ENCODE measurements around the gene KLHDC10.
"Not testable (repeated sequence)": the region's sequence is repeated elsewhere in the genome, so short reads cannot be mapped to it uniquely, and the experiment has no call there.

The KLHDC10 gene, protein sequence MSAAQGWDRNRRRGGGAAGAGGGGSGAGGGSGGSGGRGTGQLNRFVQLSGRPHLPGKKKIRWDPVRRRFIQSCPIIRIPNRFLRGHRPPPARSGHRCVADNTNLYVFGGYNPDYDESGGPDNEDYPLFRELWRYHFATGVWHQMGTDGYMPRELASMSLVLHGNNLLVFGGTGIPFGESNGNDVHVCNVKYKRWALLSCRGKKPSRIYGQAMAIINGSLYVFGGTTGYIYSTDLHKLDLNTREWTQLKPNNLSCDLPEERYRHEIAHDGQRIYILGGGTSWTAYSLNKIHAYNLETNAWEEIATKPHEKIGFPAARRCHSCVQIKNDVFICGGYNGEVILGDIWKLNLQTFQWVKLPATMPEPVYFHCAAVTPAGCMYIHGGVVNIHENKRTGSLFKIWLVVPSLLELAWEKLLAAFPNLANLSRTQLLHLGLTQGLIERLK

DNA sequence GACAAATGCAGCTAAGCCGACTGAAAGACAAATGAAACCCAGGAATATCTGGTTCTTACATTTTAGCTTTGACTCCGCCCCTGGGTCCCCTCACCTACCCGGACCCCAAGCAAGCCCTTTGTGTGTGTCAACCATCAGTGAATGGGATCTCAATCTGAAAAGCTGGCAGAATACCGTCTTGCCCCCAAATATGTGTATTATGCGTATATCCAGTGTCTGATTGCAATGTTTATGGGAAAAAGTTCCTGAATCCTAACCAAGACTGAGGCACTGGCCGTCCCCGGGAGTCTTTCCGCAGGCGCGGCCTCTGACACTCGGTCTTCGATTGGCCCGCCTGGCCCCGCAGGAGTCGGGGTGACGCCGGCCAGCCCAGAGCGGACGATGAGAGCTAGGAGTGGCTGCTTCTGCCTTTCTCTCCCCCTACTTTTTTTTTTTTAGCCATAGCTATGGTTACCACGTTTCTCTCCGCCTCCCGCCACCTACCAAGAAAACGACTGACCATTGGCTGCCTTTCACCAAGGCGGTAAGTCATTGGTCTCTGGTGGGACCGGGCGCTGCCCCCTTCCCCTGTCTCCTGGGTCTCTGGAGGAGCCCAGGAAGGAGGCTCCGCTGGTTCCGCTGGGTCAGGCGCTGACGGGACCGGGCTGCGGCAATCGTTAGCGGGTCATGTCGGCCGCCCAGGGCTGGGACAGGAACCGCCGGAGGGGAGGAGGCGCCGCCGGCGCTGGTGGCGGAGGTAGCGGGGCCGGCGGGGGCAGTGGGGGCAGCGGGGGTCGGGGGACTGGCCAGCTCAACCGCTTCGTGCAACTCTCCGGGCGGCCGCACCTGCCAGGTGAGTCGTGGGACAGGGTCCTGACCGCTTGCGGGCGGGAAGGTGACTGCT lies at the start of gene KLHDC10:
KLHDC10 (plus strand) TSS at position 557 of the 883 bp plus-strand sequence; CDS start at position 667, 110 bp downstream.
- peak; percentile 98 for DNase-seq

DNA sequence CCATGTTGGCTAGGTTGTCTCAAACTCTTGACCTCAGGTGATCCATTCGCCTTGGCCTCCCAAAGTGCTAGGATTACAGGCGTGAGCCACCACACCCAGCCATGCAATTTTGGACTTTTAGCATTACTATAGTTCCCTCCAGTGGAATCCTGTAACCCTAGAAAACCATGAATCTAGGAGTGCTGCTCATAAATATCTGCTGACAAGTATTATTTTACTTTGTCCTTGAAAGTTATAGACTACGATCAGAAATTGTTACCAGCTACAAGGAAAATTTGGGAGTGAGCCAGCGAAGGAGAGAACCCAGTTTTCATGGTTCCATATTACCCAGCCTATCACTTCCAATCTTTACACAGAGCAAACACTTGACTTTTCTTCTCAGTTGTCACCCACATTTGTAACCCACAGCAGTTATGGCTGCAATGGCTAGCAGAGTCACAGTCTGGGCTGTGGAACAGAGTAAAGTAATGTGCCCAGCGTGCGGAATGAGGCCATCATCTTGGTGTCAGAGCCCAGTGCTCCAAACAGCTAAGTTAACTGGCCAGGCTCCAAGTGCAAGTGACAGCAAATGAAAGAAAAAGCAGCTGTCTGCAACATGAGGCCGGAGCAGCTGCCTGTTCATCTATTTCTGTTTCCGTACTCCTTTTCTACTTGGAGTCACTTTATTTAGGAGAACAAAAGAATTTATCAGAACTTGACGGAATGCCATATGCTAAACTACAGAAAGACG lies 49.1 kb upstream of the KLHDC10 start:
- no peak for DNase-seq

DNA sequence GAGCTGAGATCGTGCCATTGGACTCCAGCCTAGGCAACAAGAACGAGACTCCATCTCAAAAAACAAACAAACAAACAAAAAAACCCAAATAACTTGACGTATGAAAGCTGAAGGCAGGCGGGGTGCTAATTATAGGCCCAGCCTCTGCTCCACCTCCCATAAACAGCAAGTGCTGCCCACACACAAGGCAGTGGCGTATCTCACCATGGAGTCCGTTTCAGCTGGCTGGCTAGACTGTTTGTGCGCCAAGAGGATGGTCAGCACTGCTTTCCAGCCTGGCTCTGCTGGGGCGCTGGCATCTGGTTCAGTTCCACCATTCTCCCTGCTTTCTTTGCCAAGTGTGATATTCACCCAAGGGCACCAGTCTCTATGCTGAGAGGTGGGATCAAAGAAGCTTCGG lies 48.2 kb upstream of the KLHDC10 start:
- no peak for DNase-seq

DNA sequence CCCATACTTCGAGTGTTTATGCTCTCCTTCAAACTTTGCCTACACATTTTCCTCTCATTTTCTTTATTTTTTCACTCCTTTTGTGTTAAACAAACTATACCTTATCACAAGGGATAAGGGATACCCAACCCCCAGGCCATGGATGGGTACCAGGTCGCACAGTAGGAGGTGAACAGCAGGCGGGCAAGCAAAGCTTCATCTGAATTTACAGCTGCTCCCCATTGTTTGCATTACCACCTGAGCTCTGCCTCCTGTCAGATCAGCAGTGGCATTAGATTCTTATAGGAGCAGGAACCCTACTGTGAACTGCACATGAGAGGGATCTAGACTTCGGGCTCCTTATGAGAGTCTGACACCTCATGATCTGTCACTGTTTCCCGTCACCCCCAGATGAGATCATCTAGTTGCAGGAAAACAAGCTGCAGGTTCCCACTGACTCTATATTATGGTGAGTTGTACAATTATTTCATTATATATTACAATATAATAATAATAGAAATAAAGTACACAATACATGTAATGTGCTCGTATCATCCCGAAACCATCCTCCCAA lies 47.6 kb upstream of the KLHDC10 start:
- DNase-seq, result no peak

DNA sequence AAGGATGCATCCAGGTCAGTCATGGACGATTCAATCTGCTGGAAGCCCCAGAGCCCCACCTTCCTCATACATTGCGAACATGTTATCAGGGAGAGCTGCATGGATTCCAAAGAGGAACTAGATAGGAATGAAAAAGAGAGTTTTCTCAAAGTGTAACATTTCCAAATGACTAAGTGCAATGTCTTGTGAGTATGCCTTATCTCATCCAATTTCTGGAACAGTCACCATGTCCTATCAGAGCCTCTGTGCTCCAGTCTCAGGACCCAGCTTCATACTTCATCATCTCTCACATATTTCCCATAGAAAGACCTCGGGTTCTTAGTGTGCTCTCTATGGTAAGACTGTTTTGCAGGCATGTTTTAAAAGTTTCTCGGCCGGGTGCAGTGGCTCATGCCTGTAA lies 45.9 kb upstream of the KLHDC10 start:
- no peak for DNase-seq

DNA sequence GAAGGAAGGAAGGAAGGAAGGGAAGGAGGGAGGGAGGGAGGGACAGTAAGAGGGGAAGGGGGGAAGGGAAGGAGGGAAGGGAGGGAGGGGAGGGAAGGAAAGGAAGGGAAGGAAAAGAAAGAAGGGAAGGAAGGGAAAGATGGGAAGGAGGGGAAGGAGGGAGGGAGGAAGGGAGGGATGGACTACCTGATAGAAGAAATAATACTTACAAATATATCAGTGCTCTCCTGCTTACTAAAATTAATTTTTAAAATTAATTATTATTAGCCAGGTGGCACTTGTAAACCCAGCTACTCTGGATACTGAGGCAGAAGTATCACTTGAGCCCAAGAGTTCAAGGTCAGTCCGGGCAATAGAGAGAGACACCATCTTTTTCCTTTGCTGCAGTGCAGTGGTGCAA lies 37.6 kb upstream of the KLHDC10 start:
- no peak for DNase-seq

DNA sequence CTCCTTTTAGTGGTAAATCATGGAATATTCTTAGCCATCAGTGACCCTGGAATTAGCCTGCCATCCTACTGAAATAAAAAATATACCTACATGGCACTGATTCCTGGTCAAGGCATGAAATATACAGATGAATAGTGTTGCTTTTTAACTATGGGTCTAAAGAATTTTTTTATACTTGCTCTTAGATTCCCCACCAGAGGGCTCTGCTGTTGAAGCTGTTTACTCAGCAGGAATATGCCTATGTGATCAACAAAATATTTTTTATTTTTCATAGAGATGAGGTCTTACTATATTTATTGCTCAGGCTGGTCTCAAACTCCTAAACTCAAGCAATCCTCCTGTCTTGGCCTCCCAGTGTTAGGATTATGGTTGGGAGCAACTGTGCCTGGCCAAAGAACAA lies 32.6 kb upstream of the KLHDC10 start:
- DNase-seq, result no peak

DNA sequence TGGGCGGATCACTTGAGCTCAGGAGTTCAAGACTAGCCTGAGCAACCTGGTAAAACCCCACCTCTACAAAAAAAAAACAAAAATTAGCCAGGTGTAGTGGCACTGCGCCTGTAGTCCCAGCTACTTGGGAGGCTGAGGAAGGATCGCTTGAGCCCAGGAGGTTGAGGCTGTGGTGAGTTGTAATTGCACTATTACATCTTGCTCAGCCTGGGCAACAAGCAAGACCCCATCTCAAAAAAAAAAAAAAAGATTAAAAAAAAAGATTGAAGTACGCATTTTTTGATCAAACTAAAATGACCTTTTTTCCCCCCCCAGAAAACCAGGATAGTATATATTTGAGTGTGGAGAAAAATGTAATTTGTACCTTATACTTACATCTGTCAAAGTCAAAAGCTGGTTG lies 29.8 kb upstream of the KLHDC10 start:
- DNase-seq, result no peak

DNA sequence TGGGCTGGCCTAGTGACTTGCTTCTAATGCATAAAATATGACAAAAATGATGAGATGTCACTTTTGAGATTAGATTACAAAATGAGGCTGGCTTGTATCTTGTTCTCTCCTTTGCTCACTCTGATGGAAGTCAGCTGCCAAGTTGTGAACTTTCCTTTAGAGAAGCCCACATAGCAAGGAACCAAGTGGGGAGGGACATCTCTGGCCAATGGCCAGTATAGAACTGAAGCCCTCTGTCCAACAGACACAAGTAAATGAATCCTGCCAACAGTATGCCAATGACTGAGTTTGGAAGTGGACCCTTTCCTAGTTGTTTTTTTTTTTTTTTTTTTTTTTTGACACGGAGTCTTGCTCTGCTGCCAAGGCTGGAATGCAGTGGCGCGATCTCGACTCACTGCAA lies 22.5 kb upstream of the KLHDC10 start:
- no peak for DNase-seq

DNA sequence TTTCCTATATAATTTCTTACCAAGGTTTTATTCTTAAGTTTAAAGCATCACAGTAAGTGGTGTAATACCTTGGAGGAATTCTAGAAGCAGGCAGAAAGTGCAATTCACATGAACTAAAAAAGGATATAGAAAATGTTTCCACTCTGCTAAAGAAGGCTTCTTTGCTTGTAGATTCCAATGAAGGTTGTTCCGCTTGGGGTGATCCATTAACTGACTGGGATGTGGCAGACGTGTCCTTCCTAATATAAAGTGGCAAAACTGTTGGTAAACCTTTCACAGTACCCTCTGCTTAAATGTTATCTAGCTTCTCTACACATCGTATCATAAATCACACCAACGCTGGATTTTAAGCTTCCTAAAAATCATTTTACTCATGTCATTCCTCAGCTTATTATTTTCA lies 21.4 kb upstream of the KLHDC10 start:
- DNase-seq, result no peak

DNA sequence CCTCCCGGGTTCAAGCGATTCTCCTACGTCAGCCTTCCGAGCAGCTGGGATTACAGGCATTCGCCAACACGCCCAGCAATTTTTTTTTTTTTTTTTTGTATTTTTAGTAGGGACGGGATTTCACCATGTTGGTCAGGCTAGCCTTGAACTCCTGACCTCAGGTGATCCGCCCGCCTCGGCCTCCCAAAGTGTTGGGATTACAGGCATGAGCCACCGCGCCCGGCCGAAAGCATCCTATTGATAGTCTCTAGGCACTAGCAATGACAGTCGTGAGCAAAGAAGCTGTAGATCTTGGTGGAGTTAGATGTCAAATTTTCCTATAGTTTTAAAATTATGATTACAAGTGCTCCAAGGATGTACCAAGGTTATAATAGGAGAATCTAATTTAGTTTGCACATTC lies 18.1 kb upstream of the KLHDC10 start:
- DNase-seq, result not testable (repeated sequence)

DNA sequence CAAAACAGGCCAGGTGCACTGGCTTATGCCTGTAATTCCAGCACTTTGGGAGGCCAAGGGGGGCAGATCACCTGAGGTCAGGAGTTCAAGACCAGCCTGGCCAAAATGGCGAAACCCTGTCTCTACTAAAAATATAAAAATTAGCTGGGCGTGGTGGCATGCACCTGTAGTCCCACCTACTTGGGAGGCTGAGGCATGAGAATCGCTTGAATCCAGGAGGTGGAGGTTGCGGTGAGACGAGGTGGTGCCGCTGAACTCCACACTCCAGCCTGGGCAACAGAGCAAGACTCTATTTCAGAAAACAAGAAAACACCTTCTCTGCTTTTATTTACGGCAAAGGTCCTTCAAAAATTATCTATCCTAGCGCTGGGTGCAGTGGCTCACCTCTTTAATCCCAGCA lies 15.1 kb upstream of the KLHDC10 start:
- not testable (repeated sequence) for DNase-seq

DNA sequence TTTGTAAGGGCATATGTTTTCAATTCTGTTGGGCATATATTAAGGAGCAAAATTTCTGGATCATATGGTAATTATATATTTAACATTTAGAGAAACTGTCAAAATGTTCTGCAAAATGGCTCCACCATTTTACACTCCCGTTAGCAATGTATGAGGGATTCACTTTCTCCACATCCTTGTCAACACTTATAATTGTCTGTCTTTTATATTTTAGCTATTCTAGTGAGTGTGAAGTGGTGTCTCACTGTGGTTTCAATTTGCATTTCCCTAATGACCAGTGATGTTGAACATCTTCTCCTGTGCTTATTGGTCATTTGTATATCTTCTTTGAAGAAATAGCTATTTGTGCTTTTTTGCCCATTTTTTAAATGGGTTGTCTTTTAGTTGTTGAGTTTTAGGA lies 8.1 kb upstream of the KLHDC10 start:
- DNase-seq, result no peak

DNA sequence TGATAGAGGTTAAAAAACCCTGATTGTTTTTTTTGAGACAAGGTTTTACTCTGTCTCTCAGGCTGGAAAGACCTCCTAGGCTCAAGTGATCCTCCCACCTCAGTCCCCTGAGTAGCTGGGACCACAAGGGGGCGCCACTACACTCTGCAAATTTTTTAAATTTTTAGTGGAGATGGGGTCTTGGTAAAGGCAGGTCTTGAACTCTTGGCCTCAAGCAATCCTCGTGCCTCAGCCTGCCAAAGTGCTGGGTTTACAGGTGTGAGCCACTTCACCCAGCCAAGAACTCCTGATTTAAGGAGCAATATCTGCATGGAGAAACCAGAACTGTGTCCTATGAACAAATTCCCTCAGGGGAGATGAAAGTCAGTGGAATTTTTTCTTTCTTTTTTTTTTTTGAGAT lies 7.3 kb upstream of the KLHDC10 start:
- peak; percentile 40 for DNase-seq

DNA sequence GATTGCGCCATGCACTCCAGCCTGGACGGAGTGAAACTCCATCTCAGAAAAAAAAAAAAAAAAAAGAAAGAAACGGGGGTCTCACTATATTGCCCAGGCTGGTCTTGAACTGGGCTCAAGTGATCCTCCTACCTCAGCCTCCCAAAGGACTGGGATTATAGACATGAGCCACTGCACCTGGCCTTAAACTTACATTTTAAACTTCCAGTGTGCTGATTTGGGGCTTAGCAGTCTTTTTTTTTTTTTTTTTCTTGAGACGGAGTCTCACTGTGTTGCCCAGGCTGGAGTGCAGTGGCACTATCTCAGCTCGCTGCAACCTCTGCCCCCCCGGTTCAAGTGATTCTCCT lies 5.8 kb upstream of the KLHDC10 start:
- not testable (repeated sequence) for DNase-seq

DNA sequence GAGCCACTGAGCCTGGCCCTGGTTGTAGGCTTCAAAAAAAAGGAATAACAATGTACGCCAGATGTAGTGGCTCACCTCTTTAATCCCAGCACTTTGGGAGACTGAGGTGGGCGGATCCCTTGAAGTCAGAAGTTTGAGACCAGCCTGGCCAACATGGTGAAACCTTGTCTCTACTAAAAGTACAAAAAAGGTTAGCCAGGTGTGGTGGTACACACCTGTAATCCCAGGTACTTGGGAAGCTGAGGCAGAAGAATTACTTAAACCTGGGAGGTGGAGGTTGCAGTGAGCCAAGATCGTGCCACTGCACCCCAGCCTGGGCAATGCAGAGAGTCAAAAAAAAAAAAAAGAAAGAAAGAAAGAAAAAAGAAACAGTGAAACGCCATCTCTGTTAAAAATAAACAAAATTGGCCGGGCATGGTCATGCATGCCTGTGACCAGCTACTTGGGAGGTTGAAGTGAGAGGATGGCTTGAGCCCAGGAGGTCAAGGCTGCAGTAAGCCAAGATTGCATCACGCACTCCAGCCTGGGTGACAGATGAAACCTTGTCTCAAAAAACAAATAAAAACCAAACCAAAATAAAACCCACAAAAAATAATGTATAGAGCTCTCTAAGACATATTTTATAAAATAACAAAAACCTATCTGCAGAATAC lies 4.7 kb upstream of the KLHDC10 start:
- no peak for DNase-seq

DNA sequence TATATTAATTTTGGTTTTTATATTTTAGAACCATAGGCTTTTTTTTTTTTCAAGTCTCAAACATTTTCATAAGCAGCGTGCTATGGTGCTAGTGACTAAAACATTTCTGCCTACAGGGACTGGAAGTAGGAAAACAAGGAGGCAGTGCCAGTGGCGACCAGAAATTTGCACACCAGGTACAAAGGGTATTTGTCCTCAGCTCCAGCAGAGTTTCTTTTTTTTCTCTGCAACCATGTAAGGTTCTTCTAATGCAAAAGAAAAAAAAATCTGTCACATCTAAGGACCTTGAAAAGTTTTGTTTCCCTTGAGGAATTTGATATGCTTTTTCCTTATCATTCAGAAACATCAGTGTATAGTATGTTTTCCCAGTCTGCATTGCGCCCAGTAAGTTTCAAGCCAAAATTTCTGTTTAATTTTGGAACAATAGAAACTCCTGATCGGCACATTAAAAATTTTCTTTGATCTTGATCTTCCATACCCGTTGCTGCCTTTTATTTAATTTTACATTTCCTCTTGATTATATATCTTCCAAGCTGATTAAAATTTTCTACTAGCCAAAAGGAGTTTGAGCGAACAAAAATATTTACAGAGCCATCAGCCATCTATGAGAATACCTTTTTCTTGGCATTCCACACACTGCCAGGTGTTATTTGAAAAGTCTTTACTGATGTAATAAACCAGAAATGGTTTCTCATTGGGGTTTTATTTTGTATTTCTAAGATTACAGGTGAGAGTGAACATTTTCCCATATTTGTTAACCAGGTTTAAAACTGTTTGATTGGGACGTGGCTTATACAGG lies 956 bp upstream of the KLHDC10 start:
- no peak for DNase-seq

DNA sequence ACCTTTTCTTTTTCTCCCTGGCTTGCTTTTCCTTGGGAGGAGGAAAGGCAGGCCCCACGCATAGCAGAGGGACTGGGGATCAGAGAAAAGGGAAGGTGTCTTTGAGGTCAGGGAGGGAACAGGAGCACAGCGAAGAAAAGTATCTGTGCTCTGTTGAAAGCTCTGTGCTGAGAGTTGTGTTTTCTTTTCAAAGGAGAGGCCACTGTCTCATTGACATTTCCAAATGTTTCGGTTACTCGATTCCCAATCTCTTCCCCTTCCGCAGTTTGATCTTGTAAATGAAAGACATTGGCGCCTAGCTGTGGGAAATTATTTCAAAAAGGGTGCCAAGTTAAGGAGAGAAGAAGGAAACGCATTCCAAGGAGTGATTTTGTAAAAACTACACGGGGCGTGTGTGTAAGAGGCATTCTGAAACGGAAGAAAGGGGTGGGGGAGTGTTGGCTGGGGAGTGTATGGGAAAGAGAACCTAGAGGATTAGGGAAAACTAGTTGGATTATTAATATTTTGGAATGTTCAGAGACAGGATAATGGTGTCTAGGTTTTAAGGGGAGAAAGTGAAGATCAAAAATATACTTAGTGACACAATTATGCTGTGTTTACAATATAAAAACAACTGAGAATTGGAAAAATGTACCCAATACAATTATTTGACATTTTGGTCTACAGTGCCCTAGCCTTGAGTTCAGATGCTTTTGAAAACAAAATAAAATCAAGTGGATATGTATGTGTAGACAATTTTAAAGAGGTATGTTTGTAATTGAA lies 708 bp downstream of the KLHDC10 start:
- DNase-seq, result no peak

DNA sequence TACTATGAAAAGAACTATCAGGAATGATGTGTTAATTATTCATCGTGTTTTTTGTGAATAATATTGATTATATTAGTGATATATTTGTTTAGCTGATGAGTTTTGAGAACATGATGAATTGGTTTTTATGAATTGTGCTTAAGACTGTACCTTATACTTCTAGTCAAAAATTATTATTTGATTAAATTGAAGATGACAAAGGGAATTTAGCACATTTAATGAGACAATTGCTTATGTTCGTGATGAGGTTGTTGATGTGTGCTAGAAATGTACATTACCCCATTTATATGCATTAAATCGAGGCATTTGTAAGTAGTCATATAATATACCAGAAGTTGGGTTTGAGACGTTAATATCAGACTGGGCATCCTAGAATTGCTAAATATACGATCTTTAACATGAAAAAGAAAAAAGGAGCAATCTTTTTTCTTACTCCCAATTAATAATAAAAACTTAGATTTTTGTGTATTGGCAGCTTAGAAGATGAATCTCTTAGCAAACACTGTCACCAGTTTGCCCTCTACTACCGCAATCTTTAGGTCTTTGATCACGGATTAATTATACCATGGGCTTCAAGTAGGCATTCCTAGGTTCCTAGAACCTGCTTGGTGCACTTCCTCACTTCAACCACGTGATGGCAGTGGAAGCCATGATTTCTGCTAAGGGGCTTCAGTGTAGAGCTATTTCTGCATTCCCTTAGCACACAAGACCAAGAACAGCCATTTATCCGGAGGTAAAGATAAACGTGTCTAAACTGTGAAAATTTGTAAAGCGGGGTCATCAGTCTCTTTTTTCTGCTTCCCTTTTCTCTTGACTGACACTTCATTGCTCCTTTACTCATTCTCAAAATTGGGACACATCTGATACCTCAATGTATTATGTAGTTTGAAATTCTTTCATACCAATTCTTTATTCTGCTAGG lies 1.6 kb downstream of the KLHDC10 start:
- peak; percentile 72 for DNase-seq
